AG04450 (cell line): ENCODE data around the gene MACROD2. TPM values are rescaled to one million over a fixed set of nuclear protein-coding genes. Genes with fewer than 3 reads are reported as not detected.

Source experiments
- CTCF ChIA-PET: fragments of 300-600, 350-600 bp; formaldehyde crosslinking; extraction: SDS; loops from one replicate; lab custom pipeline; 2022; ENCODE audit warnings: antibody characterized with exemption, inconsistent platforms; lab: Charles Lee
- POLR2A ChIA-PET: fragments of 350-600 bp; formaldehyde crosslinking; extraction: SDS; loops from one replicate; lab custom pipeline; 2021; ENCODE audit warnings: antibody characterized with exemption, inconsistent platforms; lab: Yijun Ruan, JAX
- DNase-seq: peaks from one replicate; pipeline ENCODE4 v3.0.0-alpha.2; 2011; ENCODE audit warnings: low read depth, low spot score
- H3K27ac ChIP-seq: one replicate; pipeline ENCODE4 v1.5.1; 2012; ENCODE audit warnings: low read depth, low read length, control low read depth
- H3K27me3 ChIP-seq: one replicate; pipeline ENCODE4 v1.6.0; 2012; ENCODE audit warnings: low read length; ENCODE audit not compliant: control insufficient read depth, insufficient read depth
- H3K4me3 ChIP-seq: 2 replicates; pipeline ENCODE4 v1.5.1; 2011; ENCODE audit warnings: mild to moderate bottlenecking, low read depth, low read length, control low read depth
- H3K9me3 ChIP-seq: 2 replicates; pipeline ENCODE4 v1.5.1; 2012; ENCODE audit warnings: low read length; ENCODE audit not compliant: control insufficient read depth, insufficient read depth
- CTCF ChIP-seq: IDR thresholded peaks from 2 replicates; pipeline ENCODE4 v1.5.1; 2011; ENCODE audit warnings: low read depth, low read length, control low read depth, inconsistent platforms
- polyA plus RNA-seq: library from polyadenylated mRNA; depleted of rRNA; stranded (reverse); fragments of >200 nt; gene quantifications from 2 replicates; pipeline ENCODE4 v1.2.3, GENCODE V29; 2011

The MACROD2 gene
- polyA plus RNA-seq, 1 experiment, result 0.02 TPM

DNA sequence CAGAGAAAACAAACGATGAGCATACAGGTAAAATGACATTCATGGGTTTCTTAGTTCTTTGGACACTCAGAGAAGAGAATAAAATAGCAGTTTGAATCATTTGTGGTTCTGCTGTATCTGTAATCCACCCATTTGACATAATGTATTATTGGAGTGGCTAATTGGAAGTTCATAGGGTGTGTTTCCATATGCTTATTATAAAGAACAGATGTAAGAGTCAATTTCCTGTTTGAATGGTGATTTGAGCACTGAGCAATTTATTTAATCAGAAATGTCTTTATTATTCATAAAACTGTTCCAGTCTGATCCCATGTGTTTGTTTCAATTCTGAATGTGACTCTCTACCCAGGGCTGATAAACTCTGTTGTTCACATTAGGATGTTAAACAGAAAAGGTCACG, 1638.8 kb downstream of the MACROD2 start:
- Histone ChIP-seq H3K9me3 (no peaks in the 10 kb centered on the region), H3K27ac (no peak overlapping the region), H3K4me3 (no peak overlapping the region), H3K27me3 (no peaks in the 10 kb centered on the region)
- DNase-seq, result no peak
- TF ChIP-seq CTCF, result no peak
- POLR2A ChIA-PET, result no interaction called here
- CTCF ChIA-PET, result no interaction called here

GRCh38 chr20:15637546-15637945, 1642.2 kb downstream of the MACROD2 start:
- ChIA-PET CTCF (interaction anchor here (1.4 kb wide), 1 partner anchor 17 kb away, joined by 3 read pairs; no protein-coding TSS in a partner anchor), POLR2A (no interaction called here)
- no peak overlapping the region for H3K27ac ChIP-seq
- H3K4me3 ChIP-seq, result no peak overlapping the region
- H3K27me3 ChIP-seq, result no peaks in the 10 kb centered on the region
- no peak for DNase-seq
- TF ChIP-seq CTCF, result no peak
- H3K9me3 ChIP-seq, result no peaks in the 10 kb centered on the region

GRCh38 chr20:15637950-15638754, 1642.8 kb downstream of the MACROD2 start:
- POLR2A ChIA-PET, result no interaction called here
- H3K4me3 ChIP-seq, result no peak overlapping the region
- CTCF ChIA-PET, result interaction anchor here (1.4 kb wide), 1 partner anchor 16 kb away, joined by 3 read pairs; no protein-coding TSS in a partner anchor
- H3K27me3 ChIP-seq, result no peaks in the 10 kb centered on the region
- TF ChIP-seq CTCF, result no peak
- no peak for DNase-seq
- H3K9me3 ChIP-seq, result no peaks in the 10 kb centered on the region
- H3K27ac ChIP-seq, result no peak overlapping the region

DNA sequence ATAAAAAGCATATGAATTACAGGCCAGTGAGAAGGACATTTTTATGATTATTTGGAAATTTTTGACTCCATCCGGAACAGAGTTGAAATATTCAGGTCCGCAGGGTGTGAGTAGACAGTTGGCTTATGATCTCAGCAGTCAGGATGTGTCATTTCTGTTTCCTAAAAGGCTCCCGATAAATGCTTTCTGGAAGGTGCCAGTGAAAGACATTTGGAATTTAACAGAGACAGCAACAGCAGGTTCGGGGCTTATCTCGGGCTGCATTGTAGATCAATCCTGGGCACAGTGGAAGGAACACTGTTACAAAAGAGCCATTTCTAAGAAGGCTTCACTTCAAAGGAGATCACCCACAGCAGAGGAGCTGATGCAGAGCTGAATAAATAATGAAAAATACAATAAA, 1643.5 kb downstream of the MACROD2 start:
- CTCF ChIA-PET, result interaction anchor here (1.4 kb wide), 1 partner anchor 16 kb away, joined by 3 read pairs; no protein-coding TSS in a partner anchor
- Histone ChIP-seq H3K4me3 (no peak overlapping the region), H3K27ac (no peak overlapping the region), H3K9me3 (no peaks in the 10 kb centered on the region), H3K27me3 (no peaks in the 10 kb centered on the region)
- POLR2A ChIA-PET, result no interaction called here
- no peak for DNase-seq
- TF ChIP-seq CTCF, result no peak

GRCh38 chr20:15639839-15640238, 1644.5 kb downstream of the MACROD2 start:
- Histone ChIP-seq H3K9me3 (no peaks in the 10 kb centered on the region), H3K27me3 (no peaks in the 10 kb centered on the region), H3K27ac (no peak overlapping the region), H3K4me3 (no peak overlapping the region)
- TF ChIP-seq CTCF, result no peak
- CTCF ChIA-PET, result no interaction called here
- DNase-seq, result no peak
- POLR2A ChIA-PET, result no interaction called here
